Prostate gland (tissue), 2 donors: Measurements from ENCODE around the gene SLC17A7. TPM values are rescaled to one million over a fixed set of nuclear protein-coding genes. Genes with fewer than 3 reads are reported as not detected.
"Not testable (repeated sequence)": the region's sequence is repeated elsewhere in the genome, so short reads cannot be mapped to it uniquely, and the experiment has no call there.

ENCODE experiments used
- DNase-seq: peaks from one replicate; pipeline ENCODE4 v3.0.0-alpha.2; 2019; ENCODE audit warnings: low spot score
- H3K27ac ChIP-seq, 2 donors: fragments of 200-600 bp; sonication (generic); 2 replicates each; pipeline ENCODE4 v1.5.1; 2017 to 2019
- H3K27me3 ChIP-seq: fragments of 200-600 bp; sonication (generic); replicated peaks from 2 replicates; pipeline ENCODE4 v1.5.1; 2019; ENCODE audit not compliant: insufficient read depth
- H3K36me3 ChIP-seq, 2 donors: fragments of 200-600 bp; sonication (generic); 1 replicate in 1 of 2; 2 replicates in 1 of 2; pipeline versions ENCODE4 v1.5.1 to v1.8.1; 2017 to 2019
- H3K4me1 ChIP-seq: fragments of 200-600 bp; sonication (generic); replicated peaks from 2 replicates; pipeline ENCODE4 v1.5.1; 2019
- H3K4me3 ChIP-seq, 2 donors: fragments of 200-600 bp; sonication (generic); 2 replicates each; pipeline ENCODE4 v1.5.1; 2017 to 2019
- H3K9me3 ChIP-seq: fragments of 200-600 bp; sonication (generic); 2 replicates; pipeline ENCODE4 v1.5.1; 2017
- POLR2A ChIP-seq: fragments of 450-650 bp; IDR thresholded peaks from one replicate; pipeline ENCODE4 v1.6.1; 2016; ENCODE audit warnings: antibody characterized with exemption, mild to moderate bottlenecking
- POLR2AphosphoS5 ChIP-seq: sonication (generic); formaldehyde crosslinking; IDR thresholded peaks from one replicate; pipeline ENCODE4 v1.6.1; 2017; ENCODE audit warnings: antibody characterized with exemption
- WGBS: methylation state at CpG from one replicate; pipeline ENCODE4 v1.1.5; 2018; 5-methylcytosine and 5-hydroxymethylcytosine counted together
- intact Hi-C: fragments of 100-400 bp; cut with DNase I; formaldehyde crosslinking; loops from one replicate; pipeline ENCODE4 v1.14.2; 2022
- total RNA-seq, 2 donors: library from RNA; depleted of rRNA; stranded (reverse); fragments of >200 nt; gene quantifications; one replicate each; pipeline ENCODE4 v1.1.0, GENCODE V29; 2016
- TF ChIP-seq, protein P1 (sequence below), 4 experiments: fragments of 200-600 bp in 2 of 4; fragments of 450-650 bp in 2 of 4; sonication (generic) in 2 of 4; IDR thresholded peaks; 1 replicate in 3 of 4; 2 replicates in 1 of 4; pipeline ENCODE4 v1.5.1; 2016 to 2019; ENCODE audit warnings: antibody characterized with exemption in 4 of 4, mild to moderate bottlenecking in 2 of 4, moderate library complexity in 2 of 4

The SLC17A7 gene
- total RNA-seq, 2 donors from 2014 or later: 0.09 to 0.40 TPM

DNA sequence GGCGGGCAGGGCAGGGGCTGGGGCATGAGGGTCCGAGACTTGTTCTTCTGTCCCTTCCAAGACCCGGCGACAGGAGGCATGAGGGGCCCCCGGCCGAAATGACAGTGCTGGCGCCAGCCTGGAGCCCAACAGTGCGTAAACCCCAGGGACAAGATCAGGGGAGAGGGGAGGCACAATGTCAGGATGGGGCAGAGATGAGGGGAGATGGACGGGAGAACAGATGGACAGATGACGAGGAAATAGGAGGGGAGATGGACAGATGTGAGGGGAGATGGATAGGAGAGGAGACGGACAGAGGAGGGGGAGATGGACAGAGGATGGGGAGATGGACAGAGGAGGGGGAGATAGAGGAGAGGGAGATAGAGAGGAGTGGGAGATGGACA, 33.2 kb upstream of the SLC17A7 start:
- Histone ChIP-seq H3K4me3 (peak overlapping the region; percentile 52 to 83), H3K36me3 (no peaks in the 10 kb centered on the region), H3K4me1 (no peaks in the 10 kb centered on the region), H3K9me3 (no peaks in the 10 kb centered on the region), H3K27me3 (no peaks in the 10 kb centered on the region), H3K27ac (peak overlapping the region; percentile 70 to 82)
- intact Hi-C loops: no loop called here
- 8% methylated on average over 11 of the region's 11 CpGs for WGBS
- DNase-seq: no peak
- TF ChIP-seq POLR2AphosphoS5: no peak
- TF ChIP-seq POLR2A: no peak
- TF ChIP-seq, protein P1, sequence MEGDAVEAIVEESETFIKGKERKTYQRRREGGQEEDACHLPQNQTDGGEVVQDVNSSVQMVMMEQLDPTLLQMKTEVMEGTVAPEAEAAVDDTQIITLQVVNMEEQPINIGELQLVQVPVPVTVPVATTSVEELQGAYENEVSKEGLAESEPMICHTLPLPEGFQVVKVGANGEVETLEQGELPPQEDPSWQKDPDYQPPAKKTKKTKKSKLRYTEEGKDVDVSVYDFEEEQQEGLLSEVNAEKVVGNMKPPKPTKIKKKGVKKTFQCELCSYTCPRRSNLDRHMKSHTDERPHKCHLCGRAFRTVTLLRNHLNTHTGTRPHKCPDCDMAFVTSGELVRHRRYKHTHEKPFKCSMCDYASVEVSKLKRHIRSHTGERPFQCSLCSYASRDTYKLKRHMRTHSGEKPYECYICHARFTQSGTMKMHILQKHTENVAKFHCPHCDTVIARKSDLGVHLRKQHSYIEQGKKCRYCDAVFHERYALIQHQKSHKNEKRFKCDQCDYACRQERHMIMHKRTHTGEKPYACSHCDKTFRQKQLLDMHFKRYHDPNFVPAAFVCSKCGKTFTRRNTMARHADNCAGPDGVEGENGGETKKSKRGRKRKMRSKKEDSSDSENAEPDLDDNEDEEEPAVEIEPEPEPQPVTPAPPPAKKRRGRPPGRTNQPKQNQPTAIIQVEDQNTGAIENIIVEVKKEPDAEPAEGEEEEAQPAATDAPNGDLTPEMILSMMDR (IDR thresholded peaks at IDR 0.05): no peak

DNA sequence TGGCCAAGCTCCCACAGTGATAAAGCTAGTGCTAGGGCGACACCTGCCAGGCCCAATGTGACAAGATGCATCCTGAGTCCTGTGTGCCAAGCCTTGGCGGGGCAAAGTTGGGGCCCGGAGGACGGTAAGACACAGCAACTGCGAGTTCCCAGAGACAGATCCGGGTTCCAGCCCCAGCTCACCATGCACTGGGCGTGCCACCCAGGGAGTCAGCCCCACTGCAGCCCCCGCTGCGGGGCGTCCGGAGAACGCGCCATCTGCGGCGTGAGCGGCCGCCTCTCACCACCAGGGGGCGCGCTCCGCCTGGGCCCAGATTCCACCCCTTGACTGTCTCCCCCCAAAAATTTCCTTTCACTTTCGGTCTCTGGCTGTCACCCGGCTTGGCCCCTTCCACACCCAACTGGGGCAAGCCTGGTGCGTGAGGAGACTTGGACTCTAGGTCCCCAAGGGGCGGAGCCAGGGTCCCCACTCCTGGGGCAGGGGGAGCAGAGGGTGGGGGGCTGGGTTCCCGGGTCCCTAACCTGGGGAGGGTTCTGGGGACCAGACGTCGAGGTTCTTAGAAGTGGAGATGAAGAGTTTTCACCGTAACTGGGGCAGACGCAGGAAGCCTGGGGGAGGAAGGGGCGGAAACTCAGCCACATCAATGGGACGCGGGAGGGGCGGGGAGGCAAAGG, 32.7 kb upstream of the SLC17A7 start, which contains the start of gene FLT3LG:
Gene FLT3LG, plus strand, starts transcription at position 348 of the 674 bp plus-strand sequence. CDS start 425 bp downstream, outside the sequence.
- DNase-seq: peak; percentile 56
- peak within 1 kb of the TSS; percentile 70 to 82 for H3K27ac ChIP-seq
- intact Hi-C loops: no loop called here
- peak within 1 kb of the TSS; percentile 52 to 83 for H3K4me3 ChIP-seq
- no peaks in the 10 kb centered on the region for H3K9me3 ChIP-seq
- under 1% methylated on average over 29 of the region's 33 CpGs for WGBS
- no peaks in the 10 kb centered on the region for H3K27me3 ChIP-seq
- TF ChIP-seq POLR2AphosphoS5: peak; percentile 81
- TF ChIP-seq POLR2A: peak; percentile 14
- TF ChIP-seq, protein P1 (IDR thresholded peaks at IDR 0.05): peak; percentile 96 to 99 (median 99)
- H3K36me3 ChIP-seq: no peaks in the 10 kb centered on the region
- H3K4me1 ChIP-seq: no peaks in the 10 kb centered on the region

GRCh38 chr19:49473501-49473867, 32.2 kb upstream of the SLC17A7 start:
- intact Hi-C loops, DNase-seq, H3K27me3 ChIP-seq, H3K4me3 ChIP-seq, H3K9me3 ChIP-seq, H3K36me3 ChIP-seq, H3K4me1 ChIP-seq: not testable (repeated sequence)
- H3K27ac ChIP-seq: peak overlapping the region; percentile 70 to 82
- 68% methylated on average over 9 of the region's 9 CpGs for WGBS

GRCh38 chr19:49472936-49473335, 31.6 kb upstream of the SLC17A7 start:
- no peak overlapping the region for H3K4me3 ChIP-seq
- no peaks in the 10 kb centered on the region for H3K9me3 ChIP-seq
- DNase-seq: no peak
- no peak for TF ChIP-seq POLR2A
- no peak for TF ChIP-seq POLR2AphosphoS5
- TF ChIP-seq, protein P1 (IDR thresholded peaks at IDR 0.05): no peak
- H3K36me3 ChIP-seq: no peaks in the 10 kb centered on the region
- H3K27ac ChIP-seq: no peak overlapping the region
- no peaks in the 10 kb centered on the region for H3K4me1 ChIP-seq
- 74% methylated on average over 9 of the region's 9 CpGs for WGBS
- no peaks in the 10 kb centered on the region for H3K27me3 ChIP-seq
- intact Hi-C loops: no loop called here

- no peaks in the 10 kb centered on the region for H3K36me3 ChIP-seq
- H3K9me3 ChIP-seq: no peaks in the 10 kb centered on the region
- WGBS: 78% methylated on average over 8 of the region's 8 CpGs
- H3K27ac ChIP-seq: no peak overlapping the region
- intact Hi-C loops: no loop called here
- no peak for DNase-seq
- no peaks in the 10 kb centered on the region for H3K4me1 ChIP-seq
- TF ChIP-seq POLR2AphosphoS5: no peak
- no peak for TF ChIP-seq POLR2A
- TF ChIP-seq, protein P1 (IDR thresholded peaks at IDR 0.05): no peak
- H3K4me3 ChIP-seq: no peak overlapping the region
- H3K27me3 ChIP-seq: no peaks in the 10 kb centered on the region
Observed at GRCh38 chr19:49470615-49470978, 29.3 kb upstream of the SLC17A7 start.
